Keratinocyte (primary cell): ENCODE results near the gene BATF. TPM values are rescaled to one million over a fixed set of nuclear protein-coding genes. Genes with fewer than 3 reads are reported as not detected.

Source experiments
- DNase-seq: peaks from one replicate; pipeline ENCODE4 v3.0.0-alpha.2; 2011; ENCODE audit warnings: low read depth, missing footprints, low spot score
- FAIRE-seq: peaks from 2 replicates; lab custom pipeline; 2011; peaks lifted over from hg19 to GRCh38; lab: Jason Lieb, UNC
- H2AFZ ChIP-seq: 2 replicates; pipeline ENCODE4 v1.6.0; 2012; ENCODE audit warnings: low read length, control low read depth, inconsistent platforms; ENCODE audit not compliant: control insufficient read depth
- H3K27ac ChIP-seq: 2 replicates; pipeline ENCODE4 v1.5.1; 2011; ENCODE audit warnings: low read length; ENCODE audit not compliant: control insufficient read depth, insufficient read depth
- H3K27me3 ChIP-seq: 3 replicates; pipeline ENCODE4 v1.6.0; 2011; ENCODE audit warnings: low read length; ENCODE audit not compliant: control insufficient read depth, insufficient read depth; ENCODE audit errors: extremely low read depth
- H3K36me3 ChIP-seq, 2 experiments: 2 replicates in 1 of 2; 3 replicates in 1 of 2; pipeline ENCODE4 v1.5.1; 2011; ENCODE audit warnings: low read length in 2 of 2, mild to moderate bottlenecking in 1 of 2; ENCODE audit not compliant: control insufficient read depth in 2 of 2, insufficient read depth in 2 of 2; ENCODE audit errors: extremely low read depth in 1 of 2
- H3K4me1 ChIP-seq: 3 replicates; pipeline ENCODE4 v1.5.1; 2011; ENCODE audit warnings: low read length; ENCODE audit not compliant: control insufficient read depth, insufficient read depth; ENCODE audit errors: extremely low read depth
- H3K4me2 ChIP-seq: 3 replicates; pipeline ENCODE4 v1.6.0; 2011; ENCODE audit warnings: low read depth, low read length; ENCODE audit not compliant: control insufficient read depth, insufficient read depth; ENCODE audit errors: extremely low read depth
- H3K4me3 ChIP-seq, 3 experiments: fragments of 200-600 bp in 1 of 3; sonication (generic) in 1 of 3; 2 replicates in 2 of 3; 3 replicates in 1 of 3; pipeline ENCODE4 v1.5.1; 2011 to 2016; ENCODE audit warnings: low read length in 3 of 3, mild to moderate bottlenecking in 3 of 3, control low read depth in 2 of 3, inconsistent platforms in 1 of 3, low read depth in 1 of 3, mixed read lengths in 1 of 3, mixed run types in 1 of 3, moderate library complexity in 1 of 3; ENCODE audit not compliant: control insufficient read depth in 2 of 3, insufficient read depth in 2 of 3; ENCODE audit errors: extremely low read depth in 1 of 3
- H3K79me2 ChIP-seq: 2 replicates; pipeline ENCODE4 v1.6.0; 2012; ENCODE audit warnings: low read length; ENCODE audit not compliant: control insufficient read depth, insufficient read depth
- H3K9ac ChIP-seq: 3 replicates; pipeline ENCODE4 v1.6.0; 2011; ENCODE audit warnings: low read length; ENCODE audit not compliant: control insufficient read depth, insufficient read depth; ENCODE audit errors: extremely low read depth
- H3K9me1 ChIP-seq: 3 replicates; pipeline ENCODE4 v1.6.0; 2011; ENCODE audit warnings: low read length; ENCODE audit not compliant: control insufficient read depth, insufficient read depth; ENCODE audit errors: extremely low read depth
- H3K9me3 ChIP-seq: 2 replicates; pipeline ENCODE4 v1.5.1; 2012; ENCODE audit warnings: low read depth, low read length; ENCODE audit not compliant: control insufficient read depth
- H4K20me1 ChIP-seq: 3 replicates; pipeline ENCODE4 v1.6.0; 2011; ENCODE audit warnings: low read length; ENCODE audit not compliant: control insufficient read depth, insufficient read depth; ENCODE audit errors: extremely low read depth
- EZH2 ChIP-seq: IDR thresholded peaks from one replicate; pipeline ENCODE4 v1.6.1; 2012; ENCODE audit warnings: inconsistent platforms, mild to moderate bottlenecking, low read length, moderate library complexity
- dilution Hi-C: fragments of 300-500 bp; cut with MboI; formaldehyde crosslinking; loops from one replicate; pipeline ENCODE4 v1.7.0; 2020; ENCODE audit warnings: low sequenced_read_pairs; ENCODE audit not compliant: extremely low pct_ligation_motif_present
- polyA plus RNA-seq, 5 experiments: library from polyadenylated mRNA; depleted of rRNA in 3 of 5; stranded (reverse) in 3 of 5; stranded (forward) in 1 of 5; unstranded in 1 of 5; fragments of >200 nt; gene quantifications; 1 replicate in 1 of 5; 2 replicates in 3 of 5; 3 replicates in 1 of 5; pipeline versions ENCODE4 v1.2.1 to v1.2.3, GENCODE V29; 2011 to 2012; ENCODE audit warnings: missing spikeins in 2 of 5, low read depth in 1 of 5, low replicate concordance in 1 of 5
- TF ChIP-seq, protein P1 (sequence below), 3 experiments: IDR thresholded peaks in 1 of 3; conservative IDR thresholded peaks in 1 of 3; optimal IDR thresholded peaks in 1 of 3; 2 replicates in 2 of 3; 3 replicates in 1 of 3; pipeline versions ENCODE3 to v1.5.1; 2011; ENCODE audit warnings: low read length in 3 of 3, mild to moderate bottlenecking in 3 of 3, moderate library complexity in 2 of 3, control low read depth in 1 of 3, inconsistent platforms in 1 of 3; ENCODE audit not compliant: insufficient read depth in 2 of 3; ENCODE audit errors: extremely low read depth in 1 of 3

The BATF gene
- polyA plus RNA-seq, 1 donor (not counting 4 experiments of a cell fraction or from before 2014, with no cell fraction given): not detected

DNA sequence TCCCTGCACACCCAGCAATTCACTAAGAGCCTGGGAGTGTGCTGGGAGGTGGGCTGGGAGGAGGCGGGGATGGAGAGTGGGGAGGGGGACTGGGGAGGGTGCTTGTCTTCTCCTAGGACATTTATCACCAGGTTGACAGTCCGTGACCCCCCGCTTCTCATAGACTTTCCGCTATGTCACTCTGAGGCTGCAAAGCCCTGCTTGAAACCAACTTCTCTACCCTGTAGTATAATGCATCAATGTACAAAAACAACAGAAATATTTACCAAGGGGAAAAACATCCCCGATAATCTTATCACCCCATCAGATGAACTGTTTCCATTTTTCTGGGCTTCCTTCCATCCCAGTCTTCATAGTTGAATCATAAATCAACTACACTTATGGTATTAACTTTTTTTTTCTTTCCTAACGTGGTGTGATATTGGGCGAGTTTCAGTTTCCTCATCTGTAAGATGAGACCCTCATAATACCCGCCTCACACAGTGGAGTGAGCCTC lies 28.6 kb upstream of the BATF start:
- Histone ChIP-seq H3K9me1 (no peaks in the 10 kb centered on the region), H3K27ac (no peak overlapping the region), H4K20me1 (no peaks in the 10 kb centered on the region), H2AFZ (no peak overlapping the region), H3K4me2 (no peak overlapping the region), H3K9ac (no peak overlapping the region), H3K4me3 (no peak overlapping the region), H3K4me1 (no peaks in the 10 kb centered on the region), H3K79me2 (no peaks in the 10 kb centered on the region), H3K9me3 (no peaks in the 10 kb centered on the region), H3K36me3 (no peaks in the 10 kb centered on the region), H3K27me3 (peaks cover 4% of the 10 kb centered on the region)
- dilution Hi-C loops: no loop called here
- DNase-seq (no peak), FAIRE-seq (no peak)
- TF ChIP-seq, protein P1, sequence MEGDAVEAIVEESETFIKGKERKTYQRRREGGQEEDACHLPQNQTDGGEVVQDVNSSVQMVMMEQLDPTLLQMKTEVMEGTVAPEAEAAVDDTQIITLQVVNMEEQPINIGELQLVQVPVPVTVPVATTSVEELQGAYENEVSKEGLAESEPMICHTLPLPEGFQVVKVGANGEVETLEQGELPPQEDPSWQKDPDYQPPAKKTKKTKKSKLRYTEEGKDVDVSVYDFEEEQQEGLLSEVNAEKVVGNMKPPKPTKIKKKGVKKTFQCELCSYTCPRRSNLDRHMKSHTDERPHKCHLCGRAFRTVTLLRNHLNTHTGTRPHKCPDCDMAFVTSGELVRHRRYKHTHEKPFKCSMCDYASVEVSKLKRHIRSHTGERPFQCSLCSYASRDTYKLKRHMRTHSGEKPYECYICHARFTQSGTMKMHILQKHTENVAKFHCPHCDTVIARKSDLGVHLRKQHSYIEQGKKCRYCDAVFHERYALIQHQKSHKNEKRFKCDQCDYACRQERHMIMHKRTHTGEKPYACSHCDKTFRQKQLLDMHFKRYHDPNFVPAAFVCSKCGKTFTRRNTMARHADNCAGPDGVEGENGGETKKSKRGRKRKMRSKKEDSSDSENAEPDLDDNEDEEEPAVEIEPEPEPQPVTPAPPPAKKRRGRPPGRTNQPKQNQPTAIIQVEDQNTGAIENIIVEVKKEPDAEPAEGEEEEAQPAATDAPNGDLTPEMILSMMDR (optimal IDR thresholded peaks at IDR 0.05 in 1 of 3, IDR thresholded peaks at IDR 0.05 in 1 of 3, conservative IDR thresholded peaks at IDR 0.05 in 1 of 3; ENCODE audit: extremely low read depth in 1 of 3, insufficient read depth in 2 of 3, low read length in 3 of 3): no peak
- TF ChIP-seq EZH2: no peak

DNA sequence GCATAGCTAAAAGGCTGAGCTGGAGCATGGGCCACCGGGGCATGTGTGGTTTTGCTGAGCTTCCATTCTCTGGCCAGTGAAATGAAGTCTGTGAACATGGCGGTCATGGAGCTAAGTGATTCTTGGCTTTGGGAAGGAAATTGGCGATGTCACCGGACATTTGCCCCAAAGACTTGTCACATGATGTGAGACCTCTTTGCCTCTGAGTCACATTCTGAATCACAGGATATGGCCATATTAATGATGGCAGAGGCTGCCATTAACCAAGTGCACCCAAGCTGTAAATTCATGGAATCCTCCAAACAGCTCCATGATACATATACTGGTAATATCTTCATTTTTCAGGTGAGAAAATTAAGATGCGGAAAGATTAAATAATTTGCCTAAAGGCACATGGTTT lies 27.4 kb upstream of the BATF start:
- H3K4me1 ChIP-seq: no peaks in the 10 kb centered on the region
- DNase-seq: no peak
- TF ChIP-seq, protein P1 (optimal IDR thresholded peaks at IDR 0.05 in 1 of 3, IDR thresholded peaks at IDR 0.05 in 1 of 3, conservative IDR thresholded peaks at IDR 0.05 in 1 of 3; ENCODE audit: extremely low read depth in 1 of 3, insufficient read depth in 2 of 3, low read length in 3 of 3): no peak
- TF ChIP-seq EZH2: no peak
- no peak overlapping the region for H3K4me2 ChIP-seq
- no peaks in the 10 kb centered on the region for H4K20me1 ChIP-seq
- dilution Hi-C loops: no loop called here
- no peak overlapping the region for H3K4me3 ChIP-seq
- H3K9me3 ChIP-seq: no peaks in the 10 kb centered on the region
- H3K79me2 ChIP-seq: no peaks in the 10 kb centered on the region
- H2AFZ ChIP-seq: no peak overlapping the region
- no peak for FAIRE-seq
- no peaks in the 10 kb centered on the region for H3K9me1 ChIP-seq
- no peak overlapping the region for H3K9ac ChIP-seq
- peaks cover 4% of the 10 kb centered on the region for H3K27me3 ChIP-seq
- no peaks in the 10 kb centered on the region for H3K36me3 ChIP-seq
- no peak overlapping the region for H3K27ac ChIP-seq
